ENCODE results near the gene SHPK.

- TF ChIP-seq CTCF (conservative IDR thresholded peaks at IDR 0.05; ENCODE audit: low read depth, low read length): no peak
- TF ChIP-seq SMC3 (IDR thresholded peaks at IDR 0.05; ENCODE audit: low read depth, low read length): no peak
- no peak for TF ChIP-seq CHD1 (IDR thresholded peaks at IDR 0.05; ENCODE audit: low read depth, low read length)
- TF ChIP-seq BHLHE40 (IDR thresholded peaks at IDR 0.05; ENCODE audit: low read depth, low read length): no peak
- TF ChIP-seq POLR2A (IDR thresholded peaks at IDR 0.05; ENCODE audit: low read depth, low read length): no peak
- no peak for TF ChIP-seq USF2 (IDR thresholded peaks at IDR 0.05; ENCODE audit: low read depth, low read length)
- no peak for TF ChIP-seq MAFK (IDR thresholded peaks at IDR 0.05; ENCODE audit: low read depth, low read length)
- TF ChIP-seq MAZ (IDR thresholded peaks at IDR 0.05; ENCODE audit: borderline replicate concordance, low read depth, low read length): no peak
- no peak for TF ChIP-seq RCOR1 (IDR thresholded peaks at IDR 0.05; ENCODE audit: insufficient replicate concordance, low read length)
- TF ChIP-seq MXI1 (IDR thresholded peaks at IDR 0.05; ENCODE audit: borderline replicate concordance, low read depth, low read length): no peak
- TF ChIP-seq RAD21 (IDR thresholded peaks at IDR 0.05; ENCODE audit: low read length): no peak
- TF ChIP-seq CEBPB (IDR thresholded peaks at IDR 0.05; ENCODE audit: low read depth, low read length): no peak
These were observed 20.3 kb upstream of the SHPK start for GRCh38 chr17:3656353-3656752.
